Transverse colon (tissue), 4 donors: Measurements from ENCODE around the gene TSPAN31. TPM values are rescaled to one million over a fixed set of nuclear protein-coding genes. Genes with fewer than 3 reads are reported as not detected.

Experiments used
- DNase-seq: peaks from one replicate; pipeline ENCODE4 v3.0.0-alpha.2; 2019
- H3K27ac ChIP-seq, 4 donors: fragments of 200-600 bp; sonication (generic); 2 replicates each; pipeline ENCODE4 v1.5.1; 2016 to 2018; ENCODE audit warnings: inconsistent platforms in 4 of 4
- H3K27me3 ChIP-seq: fragments of 200-600 bp; sonication (generic); 2 replicates; pipeline ENCODE4 v1.5.1; 2017; ENCODE audit warnings: inconsistent platforms
- H3K36me3 ChIP-seq, 4 donors: fragments of 200-600 bp; sonication (generic); 2 replicates each; pipeline ENCODE4 v1.5.1; 2017 to 2019; ENCODE audit warnings: inconsistent platforms in 4 of 4
- H3K4me1 ChIP-seq, 4 donors: fragments of 200-600 bp; sonication (generic); 2 replicates each; pipeline ENCODE4 v1.5.1; 2017 to 2020; ENCODE audit warnings: inconsistent platforms in 4 of 4
- H3K4me3 ChIP-seq, 4 donors: fragments of 200-600 bp; sonication (generic); 1 replicate in 1 of 4; 2 replicates in 3 of 4; pipeline versions ENCODE4 v1.5.1 to v1.6.1; 2017 to 2019; ENCODE audit warnings: inconsistent platforms in 4 of 4
- H3K9me3 ChIP-seq, 2 donors: fragments of 200-600 bp; sonication (generic); 2 replicates each; pipeline ENCODE4 v1.5.1; 2017 to 2019; ENCODE audit warnings: inconsistent platforms in 2 of 2
- EP300 ChIP-seq: sonication (generic); formaldehyde crosslinking; IDR thresholded peaks from one replicate; pipeline ENCODE4 v1.6.1; 2017; ENCODE audit warnings: antibody characterized with exemption, low read depth
- POLR2A ChIP-seq: fragments of 450-650 bp; IDR thresholded peaks from one replicate; pipeline ENCODE4 v1.6.1; 2016; ENCODE audit warnings: antibody characterized with exemption, mild to moderate bottlenecking, moderate library complexity
- POLR2AphosphoS5 ChIP-seq, 3 donors: sonication (generic); formaldehyde crosslinking; IDR thresholded peaks; one replicate each; pipeline ENCODE4 v1.6.1; 2016; ENCODE audit warnings: antibody characterized with exemption in 3 of 3
- WGBS, 2 donors: methylation state at CpG; one replicate each; pipeline ENCODE4 v1.1.5; 2018; ENCODE audit warnings: low coverage in 1 of 2; 5-methylcytosine and 5-hydroxymethylcytosine counted together
- in situ Hi-C, 4 donors: fragments of 200-750 bp; cut with MboI; loops; one replicate each; pipeline versions ENCODE4 v1.15.0 to v1.15.1; 2017; ENCODE audit warnings: low sequenced_read_pairs in 3 of 4, low pct_ligation_motif_present in 1 of 4, low pct_unique_long_range_greater_than_20kb in 1 of 4
- intact Hi-C: fragments of 100-400 bp; cut with DNase I; formaldehyde crosslinking; loops from one replicate; pipeline ENCODE4 v1.15.1; 2023; ENCODE audit warnings: low total_unique reads
- total RNA-seq, 4 donors: library from RNA; depleted of rRNA; stranded (reverse); fragments of >200 nt; gene quantifications; one replicate each; pipeline ENCODE4 v1.1.0, GENCODE V29; 2016
- TF ChIP-seq, protein P1 (sequence below), 5 experiments: fragments of 200-600 bp in 3 of 5; fragments of 450-650 bp in 2 of 5; sonication (generic) in 3 of 5; IDR thresholded peaks; 1 replicate in 2 of 5; 2 replicates in 3 of 5; pipeline ENCODE4 v1.5.1; 2016 to 2017; ENCODE audit warnings: antibody characterized with exemption in 5 of 5, inconsistent platforms in 3 of 5, mild to moderate bottlenecking in 2 of 5, moderate library complexity in 1 of 5

TSPAN31 gene
- total RNA-seq, 4 donors from 2014 or later: 20.6 to 73.3 (median 42.8) TPM

DNA sequence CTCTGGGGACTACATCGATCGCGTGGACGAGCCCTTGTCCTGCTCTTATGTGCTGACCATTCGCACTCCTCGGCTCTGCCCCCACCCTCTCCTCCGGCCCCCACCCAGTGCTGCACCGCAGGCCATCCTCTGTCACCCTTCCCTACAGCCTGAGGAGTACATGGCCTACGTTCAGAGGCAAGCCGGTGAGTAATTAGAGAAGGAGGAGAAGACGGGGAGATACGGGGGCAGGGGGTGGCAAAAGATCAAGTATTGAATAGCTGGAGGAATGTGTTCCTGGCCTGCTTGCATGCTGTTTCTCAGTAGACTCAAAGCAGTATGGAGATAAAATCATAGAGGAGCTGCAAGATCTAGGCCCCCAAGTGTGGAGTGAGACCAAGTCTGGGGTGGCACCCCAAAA, 29.1 kb upstream of the TSPAN31 start:
- Histone ChIP-seq H3K9me3 (no peaks in the 10 kb centered on the region), H3K27ac (no peak overlapping the region), H3K36me3 (peaks cover 0 to 46% (median 22%) of the 10 kb centered on the region in 4 donors), H3K4me1 (no peaks in the 10 kb centered on the region), H3K27me3 (no peaks in the 10 kb centered on the region), H3K4me3 (no peak overlapping the region)
- WGBS, 2 donors: 87 to 89% methylated on average over 9 to 12 of the region's 12 CpGs
- TF ChIP-seq, protein P1, sequence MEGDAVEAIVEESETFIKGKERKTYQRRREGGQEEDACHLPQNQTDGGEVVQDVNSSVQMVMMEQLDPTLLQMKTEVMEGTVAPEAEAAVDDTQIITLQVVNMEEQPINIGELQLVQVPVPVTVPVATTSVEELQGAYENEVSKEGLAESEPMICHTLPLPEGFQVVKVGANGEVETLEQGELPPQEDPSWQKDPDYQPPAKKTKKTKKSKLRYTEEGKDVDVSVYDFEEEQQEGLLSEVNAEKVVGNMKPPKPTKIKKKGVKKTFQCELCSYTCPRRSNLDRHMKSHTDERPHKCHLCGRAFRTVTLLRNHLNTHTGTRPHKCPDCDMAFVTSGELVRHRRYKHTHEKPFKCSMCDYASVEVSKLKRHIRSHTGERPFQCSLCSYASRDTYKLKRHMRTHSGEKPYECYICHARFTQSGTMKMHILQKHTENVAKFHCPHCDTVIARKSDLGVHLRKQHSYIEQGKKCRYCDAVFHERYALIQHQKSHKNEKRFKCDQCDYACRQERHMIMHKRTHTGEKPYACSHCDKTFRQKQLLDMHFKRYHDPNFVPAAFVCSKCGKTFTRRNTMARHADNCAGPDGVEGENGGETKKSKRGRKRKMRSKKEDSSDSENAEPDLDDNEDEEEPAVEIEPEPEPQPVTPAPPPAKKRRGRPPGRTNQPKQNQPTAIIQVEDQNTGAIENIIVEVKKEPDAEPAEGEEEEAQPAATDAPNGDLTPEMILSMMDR (IDR thresholded peaks at IDR 0.05): no peak
- no peak for TF ChIP-seq EP300
- no peak for TF ChIP-seq POLR2AphosphoS5 (IDR thresholded peaks at IDR 0.05)
- TF ChIP-seq POLR2A: no peak
- intact Hi-C loops (no loop called here), in situ Hi-C loops (no loop called here)
- no peak for DNase-seq

DNA sequence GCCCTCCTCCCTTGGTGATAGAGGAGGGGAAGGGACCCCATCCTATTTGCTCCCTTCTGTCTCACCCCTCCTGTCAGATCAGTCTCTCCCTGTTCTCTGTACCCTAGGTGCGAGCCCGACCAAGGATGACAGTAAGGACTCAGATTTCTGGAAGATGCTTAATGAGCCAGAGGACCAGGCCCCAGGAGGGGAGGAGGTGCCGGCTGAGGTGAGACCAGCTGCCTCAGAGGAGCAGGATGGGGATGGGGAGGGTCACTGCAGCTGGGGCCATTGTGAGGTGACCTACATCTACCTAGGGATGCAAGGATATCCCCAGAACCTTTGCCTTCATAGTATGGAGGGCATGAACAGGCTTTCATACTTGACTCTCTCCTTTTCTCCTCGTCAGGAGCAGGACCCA, 28.5 kb upstream of the TSPAN31 start:
- peaks cover 0 to 46% (median 22%) of the 10 kb centered on the region in 4 donors for H3K36me3 ChIP-seq
- WGBS, 2 donors: 94% methylated on average over 4 of the region's 4 CpGs; no CpG with 5 or more reads in 1 of the 2 donors
- no peaks in the 10 kb centered on the region for H3K27me3 ChIP-seq
- no peaks in the 10 kb centered on the region for H3K9me3 ChIP-seq
- no peak overlapping the region for H3K4me3 ChIP-seq
- no peak overlapping the region for H3K27ac ChIP-seq
- no peak for DNase-seq
- in situ Hi-C loops: no loop called here
- H3K4me1 ChIP-seq: no peaks in the 10 kb centered on the region
- intact Hi-C loops: no loop called here
- no peak for TF ChIP-seq EP300
- TF ChIP-seq POLR2A: no peak
- TF ChIP-seq POLR2AphosphoS5 (IDR thresholded peaks at IDR 0.05): no peak
- TF ChIP-seq, protein P1 (IDR thresholded peaks at IDR 0.05): no peak

DNA sequence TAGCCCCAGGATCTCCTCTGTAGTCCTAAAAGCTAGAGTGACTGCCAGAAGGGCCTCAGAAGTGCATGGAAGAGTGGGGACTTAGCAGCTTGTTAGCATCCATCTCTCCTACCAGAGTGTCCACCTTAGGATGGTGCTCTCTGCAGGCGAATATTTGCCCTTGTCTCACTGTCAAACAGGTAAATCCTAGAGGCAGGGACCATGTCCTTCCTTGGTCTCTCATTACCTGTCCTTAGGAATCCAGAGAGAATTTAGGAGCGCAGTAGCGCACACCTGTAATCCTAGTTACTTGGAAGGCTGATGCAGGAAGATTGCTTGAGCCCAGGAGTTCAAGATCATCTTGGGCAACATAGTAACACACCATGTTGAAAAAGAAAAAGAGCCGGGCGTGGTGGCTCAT, 27.7 kb upstream of the TSPAN31 start:
- WGBS, 2 donors: 96 to 100% methylated on average over 2 to 5 of the region's 5 CpGs
- no peak overlapping the region for H3K27ac ChIP-seq
- H3K4me3 ChIP-seq: no peak overlapping the region
- TF ChIP-seq EP300 (no peak), POLR2AphosphoS5 (IDR thresholded peaks at IDR 0.05) (no peak), POLR2A (no peak)
- TF ChIP-seq, protein P1 (IDR thresholded peaks at IDR 0.05): no peak
- intact Hi-C loops: no loop called here
- no peaks in the 10 kb centered on the region for H3K27me3 ChIP-seq
- H3K36me3 ChIP-seq: peaks cover 0 to 44% (median 21%) of the 10 kb centered on the region in 4 donors
- in situ Hi-C loops: no loop called here
- H3K9me3 ChIP-seq: no peaks in the 10 kb centered on the region
- DNase-seq: no peak
- no peaks in the 10 kb centered on the region for H3K4me1 ChIP-seq

DNA sequence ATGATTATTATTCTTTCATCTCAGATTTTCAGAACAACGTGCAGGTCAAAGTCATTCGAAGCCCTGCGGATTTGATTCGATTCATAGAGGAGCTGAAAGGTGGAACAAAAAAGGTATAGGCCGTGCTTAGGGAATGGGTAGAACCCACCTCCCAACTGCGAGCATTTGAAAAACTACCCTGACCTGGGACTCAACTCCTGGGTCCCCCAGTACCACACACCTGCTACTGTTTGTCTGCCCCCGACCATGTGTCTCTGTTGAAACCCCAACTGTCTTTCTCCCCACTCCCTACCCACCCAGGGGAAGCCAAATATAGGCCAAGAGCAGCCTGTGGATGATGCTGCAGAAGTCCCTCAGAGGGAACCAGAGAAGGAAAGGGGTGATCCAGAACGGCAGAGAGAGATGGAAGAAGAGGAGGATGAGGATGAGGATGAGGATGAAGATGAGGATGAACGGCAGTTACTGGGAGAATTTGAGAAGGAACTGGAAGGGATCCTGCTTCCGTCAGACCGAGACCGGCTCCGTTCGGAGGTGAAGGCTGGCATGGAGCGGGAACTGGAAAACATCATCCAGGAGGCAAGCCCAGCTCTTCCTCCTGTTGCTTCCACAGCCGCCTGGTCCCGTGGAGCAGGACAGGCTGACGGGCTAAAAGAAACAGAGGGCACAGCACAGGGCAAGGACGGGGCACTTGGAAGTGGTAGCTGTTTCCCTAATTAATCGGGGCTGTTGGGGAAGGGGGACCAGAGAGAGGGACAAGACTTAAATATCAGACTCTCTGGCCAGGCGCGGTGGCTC, 26.8 kb upstream of the TSPAN31 start:
- Histone ChIP-seq H3K36me3 (peaks cover 0 to 44% (median 20%) of the 10 kb centered on the region in 4 donors), H3K9me3 (no peaks in the 10 kb centered on the region), H3K27me3 (no peaks in the 10 kb centered on the region), H3K27ac (no peak overlapping the region), H3K4me1 (no peaks in the 10 kb centered on the region), H3K4me3 (no peak overlapping the region)
- 94 to 95% methylated on average over 19 to 22 of the region's 22 CpGs for whole genome bisulfite sequencing, 2 donors
- TF ChIP-seq POLR2A: no peak
- TF ChIP-seq, protein P1 (IDR thresholded peaks at IDR 0.05): no peak
- TF ChIP-seq POLR2AphosphoS5 (IDR thresholded peaks at IDR 0.05): no peak
- TF ChIP-seq EP300: no peak
- in situ Hi-C loops: no loop called here
- intact Hi-C loops: no loop called here
- no peak for DNase-seq
